H1 (cell line): ENCODE data around the gene PDE4C. TPM values are rescaled to one million over a fixed set of nuclear protein-coding genes. Genes with fewer than 3 reads are reported as not detected.

Experiments used
- ATF2 ChIP-seq: IDR thresholded peaks from 2 replicates; pipeline ENCODE4 v1.6.1; 2012; ENCODE audit warnings: low read length, inconsistent platforms
- BRCA1 ChIP-seq: IDR thresholded peaks from 2 replicates; pipeline ENCODE4 v1.6.1; 2012; ENCODE audit warnings: low read depth, low read length, improper control_type of control experiment
- CHD7 ChIP-seq: fragments of 300-600 bp; sonication (generic); IDR thresholded peaks from 2 replicates; pipeline ENCODE4 v1.7.1; 2012; ENCODE audit warnings: low read length, moderate library complexity, mild to moderate bottlenecking, inconsistent platforms; ENCODE audit not compliant: insufficient replicate concordance
- CTCF ChIP-seq, 3 experiments: IDR thresholded peaks; 1 replicate in 2 of 3; 2 replicates in 1 of 3; pipeline versions ENCODE4 v1.5.1 to v1.6.1; 2011; ENCODE audit warnings: low read length in 3 of 3, mild to moderate bottlenecking in 3 of 3, inconsistent platforms in 2 of 3, low read depth in 1 of 3, moderate library complexity in 1 of 3; ENCODE audit not compliant: insufficient read depth in 1 of 3; ENCODE audit errors: control extremely low read depth in 1 of 3
- KDM1A ChIP-seq: fragments of 200-600, 300-600 bp; sonication (generic); IDR thresholded peaks from 2 replicates; pipeline ENCODE4 v1.7.1; 2016; ENCODE audit warnings: mild to moderate bottlenecking, low read length, borderline replicate concordance
- polyA plus RNA-seq, 7 experiments: library from polyadenylated mRNA; depleted of rRNA in 3 of 7; stranded (reverse) in 5 of 7; unstranded in 2 of 7; fragments of >200 nt in 5 of 7; fragments of 200-250 nt in 2 of 7; gene quantifications; 1 replicate in 5 of 7; 2 replicates in 1 of 7; 4 replicates in 1 of 7; pipeline versions ENCODE4 v1.2.1 to v1.2.3, GENCODE V29; 2011 to 2013; ENCODE audit warnings: missing spikeins in 2 of 7, mixed read lengths in 2 of 7
- total RNA-seq: library from RNA; stranded (reverse); fragmentation: NEBNext Ultra II Directional; extraction: Animal tissue kit (Norgen Biotek cat#: 25700); gene quantifications from 2 replicates; pipeline ENCODE4 v1.2.1, GENCODE V29; 2021

The PDE4C gene
- total and polyA plus RNA-seq, 2 of the 8 experiments (the other 6 are each of a cell fraction or from before 2014, with no cell fraction given) = 2.7 to 3.1 TPM

- TF ChIP-seq ATF2 = peak; percentile 40; the same call in 1 of the 2 replicates
- TF ChIP-seq CTCF (IDR thresholded peaks at IDR 0.05; ENCODE audit: control extremely low read depth in 1 of 3, insufficient read depth in 1 of 3, low read depth in 1 of 3, low read length in 3 of 3) = peak; percentile 86 to 96 (median 93)
- TF ChIP-seq CHD7 = no peak
- peak; percentile 37; the same call in 1 of the 2 replicates for TF ChIP-seq KDM1A
- no peak for TF ChIP-seq BRCA1
These were observed 25.5 kb upstream of the PDE4C start (continued) for GRCh38 chr19:18251587-18252369.
